NCI-H524 (cell line): ENCODE data around the gene KRT2.
A peak's percentile ranks its signal among the peaks of the same experiment; 100 is the strongest.

Experiments
- DNase-seq, 2 experiments: peaks; one replicate each; lab custom pipeline; 2025; lab: John Stamatoyannopoulos, UW

Gene KRT2

GRCh38 chr12:52651726-52652261, at the start of gene KRT2:
TSS of gene KRT2 (minus strand) at chr12:52652211. CDS start at chr12:52652142, 69 bp downstream.
- DNase-seq = no peak

DNA sequence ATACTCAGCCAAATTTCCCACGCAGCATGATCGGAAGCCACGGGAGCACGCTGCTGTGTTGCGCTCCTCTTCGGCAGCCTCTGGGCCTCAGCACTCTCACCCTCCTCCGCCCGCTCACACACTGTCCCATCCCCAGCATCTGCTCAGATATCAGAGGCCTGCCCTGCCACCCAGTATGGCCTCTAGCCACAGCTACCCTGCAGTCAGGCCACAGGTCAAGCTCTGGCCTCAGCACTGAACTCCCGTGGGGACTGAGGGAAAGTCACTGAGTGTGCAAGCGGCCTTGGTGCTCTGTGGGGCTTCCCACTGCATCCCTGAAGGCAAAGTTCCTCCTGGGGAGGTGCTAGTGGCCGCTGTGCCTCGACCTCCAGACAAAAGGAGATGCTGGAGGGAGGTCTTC, 49.3 kb upstream of the KRT2 start:
- no peak for DNase-seq

- DNase-seq = no peak
These were observed 47.9 kb upstream of the KRT2 start for GRCh38 chr12:52699960-52700359.

DNA sequence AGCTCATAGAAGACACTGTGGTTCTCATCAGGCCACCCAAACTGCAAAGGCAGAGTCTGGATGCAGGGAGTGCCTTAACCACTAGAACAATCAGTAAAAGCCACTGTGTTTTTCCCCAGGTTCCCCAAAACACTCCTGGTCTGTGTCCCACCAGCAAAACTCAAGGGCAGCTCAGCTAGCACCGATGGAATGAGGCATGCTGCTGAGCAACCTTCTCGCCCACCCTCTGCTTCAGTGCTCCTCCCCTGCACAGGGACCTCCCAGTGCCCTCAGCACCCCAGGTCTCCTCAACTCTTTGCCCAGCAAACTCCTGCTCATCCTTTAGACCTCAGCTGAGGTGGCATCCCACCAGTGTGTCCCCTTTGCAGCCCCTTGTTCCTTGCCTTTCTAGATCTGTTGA, 47.4 kb upstream of the KRT2 start:
- no peak for DNase-seq

GRCh38 chr12:52698651-52699340, 46.8 kb upstream of the KRT2 start:
- DNase-seq = no peak

GRCh38 chr12:52697058-52697582, 45.1 kb upstream of the KRT2 start:
- DNase-seq = no peak

GRCh38 chr12:52696588-52696987, 44.6 kb upstream of the KRT2 start:
- no peak for DNase-seq

GRCh38 chr12:52695039-52695438, 43.0 kb upstream of the KRT2 start:
- DNase-seq = no peak

DNA sequence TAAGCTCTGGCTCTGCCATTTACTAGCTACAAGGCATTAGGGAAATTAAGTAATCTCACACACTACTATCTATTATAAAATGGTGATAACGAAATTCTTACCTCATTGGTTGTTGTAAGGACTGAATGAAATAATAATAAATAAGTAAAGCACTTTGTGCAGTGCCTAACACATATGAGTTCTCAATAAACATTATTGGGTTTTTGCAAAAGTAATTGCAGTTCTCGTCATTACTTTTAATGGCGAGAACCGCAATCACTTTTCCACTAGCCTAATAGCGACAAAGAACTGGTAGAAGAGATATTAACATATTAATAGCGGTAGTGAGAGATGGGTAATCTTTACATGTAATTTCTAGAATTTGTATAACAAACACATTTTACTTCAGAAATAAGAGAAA, 42.1 kb upstream of the KRT2 start:
- no peak for DNase-seq

DNA sequence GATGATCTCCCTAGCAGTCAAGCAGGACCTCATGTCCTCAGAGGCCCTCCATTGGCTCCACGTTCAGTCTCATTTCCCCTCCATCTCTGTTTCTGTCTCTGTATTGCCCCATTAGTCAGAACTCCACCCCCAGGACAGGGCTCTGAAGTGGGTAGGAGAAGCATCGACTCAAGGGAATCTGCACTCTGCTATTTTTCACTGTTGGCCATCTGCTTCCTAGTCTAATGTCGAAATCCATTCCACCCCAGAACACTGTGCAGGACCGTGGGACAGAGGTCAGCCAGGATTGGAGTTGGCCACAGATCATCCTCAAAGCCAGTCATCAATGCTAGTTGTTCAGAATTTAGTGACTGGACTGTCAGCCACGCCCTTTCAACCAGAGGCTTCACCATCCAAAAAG, 41.2 kb upstream of the KRT2 start:
- no peak for DNase-seq

DNA sequence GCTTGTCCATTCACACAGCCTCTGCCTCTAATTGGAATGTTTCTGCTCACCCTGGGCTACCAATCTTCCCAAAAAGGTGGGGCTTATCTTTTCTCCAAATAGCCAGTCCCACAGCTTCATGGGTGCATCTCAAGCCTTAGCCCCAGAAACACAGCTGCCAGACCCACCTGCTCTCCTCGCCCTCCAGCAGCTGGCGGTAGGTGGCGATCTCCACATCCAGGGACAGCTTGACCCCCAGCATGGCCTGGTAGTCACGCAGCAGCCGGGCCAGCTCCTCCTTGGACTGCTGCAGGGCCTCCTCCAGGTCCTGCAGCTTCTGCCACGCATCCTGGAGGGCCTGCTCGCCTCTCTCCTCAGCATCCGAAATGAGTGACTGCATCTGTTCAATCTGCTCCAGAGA, 40.2 kb upstream of the KRT2 start:
- peak in 1 of 2 experiments; percentile 29 for DNase-seq

DNA sequence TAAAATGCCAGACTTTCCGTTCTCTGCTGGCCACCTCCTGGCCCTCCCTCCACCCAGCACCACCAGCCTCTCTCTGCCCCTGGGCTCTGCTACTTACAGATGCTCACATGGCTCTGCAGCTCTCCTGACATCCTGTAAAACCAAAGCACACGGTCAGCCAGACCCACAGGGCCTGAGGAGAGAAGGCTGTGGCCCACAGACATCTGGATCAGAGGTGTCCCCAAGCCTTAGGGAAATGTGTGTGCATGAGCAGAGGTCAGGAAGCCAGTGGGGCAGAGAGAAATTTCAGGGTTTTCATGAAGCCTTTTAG, 39.8 kb upstream of the KRT2 start:
- DNase-seq = no peak

DNA sequence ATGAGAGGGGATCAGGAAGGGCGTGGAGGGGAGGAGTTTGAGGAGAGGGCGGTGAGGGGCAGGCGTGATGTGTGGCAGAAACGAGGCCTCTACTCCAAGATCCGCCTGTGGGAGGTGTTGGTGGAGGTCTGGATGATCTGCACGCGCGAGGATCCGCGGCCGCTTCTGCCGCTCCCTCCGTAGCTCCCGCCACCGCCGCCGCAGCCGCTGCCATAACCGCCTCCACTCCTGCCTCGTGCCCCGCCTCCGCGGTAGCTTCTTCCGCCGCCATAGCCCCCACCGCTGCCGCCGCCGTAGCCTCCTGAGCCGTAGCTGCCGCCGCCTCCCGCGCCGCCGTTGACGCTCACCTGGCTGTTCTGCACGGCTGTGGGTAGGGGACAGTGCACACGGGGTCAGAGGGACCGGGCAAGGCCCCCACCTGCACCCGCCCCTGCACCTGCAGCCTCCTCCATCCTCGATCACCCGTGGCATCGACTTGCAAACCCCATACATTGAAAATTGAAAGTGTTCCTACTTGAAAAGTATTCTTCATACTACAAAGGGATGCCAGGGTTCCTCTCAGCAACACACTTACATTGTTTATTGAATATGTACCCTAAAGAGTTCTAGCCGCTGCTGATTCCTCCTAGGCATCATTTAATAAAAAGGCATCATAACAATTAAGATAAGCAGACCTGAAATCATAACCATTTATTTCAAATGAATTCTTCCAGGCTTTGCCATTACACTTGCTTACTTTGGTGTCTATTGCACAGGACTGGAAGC, 39.2 kb upstream of the KRT2 start:
- peak in 1 of 2 experiments; percentile 14 for DNase-seq

DNA sequence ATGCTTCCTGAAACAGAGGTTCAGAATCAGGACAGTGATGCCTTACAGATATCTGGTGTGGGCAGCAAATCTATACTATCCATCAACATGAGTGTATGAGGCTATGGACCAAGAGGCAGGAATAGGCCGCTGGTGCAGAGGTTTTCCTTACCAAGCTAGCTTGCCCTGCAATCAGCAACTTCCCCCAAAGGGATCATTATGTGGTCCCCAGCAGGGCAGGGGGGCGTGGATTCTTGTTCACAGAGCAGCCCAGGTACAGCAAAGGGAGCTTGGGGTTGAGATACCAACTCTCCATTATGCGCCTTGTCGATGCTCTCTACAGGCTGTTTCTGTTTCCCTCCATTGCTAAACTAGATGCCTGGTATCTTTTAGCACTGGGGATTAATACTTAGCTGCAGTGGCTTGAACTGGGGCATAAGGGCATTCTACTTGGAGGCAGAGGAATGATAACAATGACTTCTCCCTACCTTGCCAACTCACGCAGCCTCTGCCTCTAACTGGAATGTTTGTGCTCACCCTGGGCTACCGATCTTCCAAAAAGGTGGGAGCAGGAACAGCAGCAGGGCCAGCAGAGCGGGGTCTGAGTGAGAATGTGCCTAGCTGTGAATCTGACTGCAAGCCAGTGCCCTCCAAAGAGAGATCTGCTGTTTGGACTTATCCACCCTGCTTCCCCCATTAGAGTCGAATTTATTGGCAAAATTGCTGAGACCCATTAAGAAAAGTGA, 38.5 kb upstream of the KRT2 start:
- DNase-seq = no peak

GRCh38 chr12:52689936-52690335, 37.9 kb upstream of the KRT2 start:
- DNase-seq = no peak

- DNase-seq = no peak
These were observed 37.2 kb upstream of the KRT2 start for GRCh38 chr12:52689239-52689638.

DNA sequence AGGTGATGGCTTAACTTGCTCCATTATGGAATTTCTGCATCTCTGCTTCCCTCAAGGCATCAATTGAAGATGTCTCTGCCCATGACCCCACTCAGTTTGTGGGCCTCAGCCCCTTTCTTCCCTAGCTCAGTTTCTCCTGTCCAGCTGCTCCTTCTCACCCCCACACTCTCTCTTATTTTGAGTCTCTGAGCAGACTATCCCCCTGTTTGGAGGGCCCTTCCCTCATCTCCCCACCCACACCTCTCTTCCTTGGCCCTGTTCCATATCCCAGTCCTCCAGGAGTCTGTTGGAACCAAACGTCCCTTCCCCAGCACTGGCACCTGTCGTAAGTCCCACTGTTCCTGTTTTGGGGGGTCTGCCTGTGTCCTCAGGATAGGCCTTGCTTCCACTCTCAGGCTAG, 36.5 kb upstream of the KRT2 start:
- DNase-seq = no peak

DNA sequence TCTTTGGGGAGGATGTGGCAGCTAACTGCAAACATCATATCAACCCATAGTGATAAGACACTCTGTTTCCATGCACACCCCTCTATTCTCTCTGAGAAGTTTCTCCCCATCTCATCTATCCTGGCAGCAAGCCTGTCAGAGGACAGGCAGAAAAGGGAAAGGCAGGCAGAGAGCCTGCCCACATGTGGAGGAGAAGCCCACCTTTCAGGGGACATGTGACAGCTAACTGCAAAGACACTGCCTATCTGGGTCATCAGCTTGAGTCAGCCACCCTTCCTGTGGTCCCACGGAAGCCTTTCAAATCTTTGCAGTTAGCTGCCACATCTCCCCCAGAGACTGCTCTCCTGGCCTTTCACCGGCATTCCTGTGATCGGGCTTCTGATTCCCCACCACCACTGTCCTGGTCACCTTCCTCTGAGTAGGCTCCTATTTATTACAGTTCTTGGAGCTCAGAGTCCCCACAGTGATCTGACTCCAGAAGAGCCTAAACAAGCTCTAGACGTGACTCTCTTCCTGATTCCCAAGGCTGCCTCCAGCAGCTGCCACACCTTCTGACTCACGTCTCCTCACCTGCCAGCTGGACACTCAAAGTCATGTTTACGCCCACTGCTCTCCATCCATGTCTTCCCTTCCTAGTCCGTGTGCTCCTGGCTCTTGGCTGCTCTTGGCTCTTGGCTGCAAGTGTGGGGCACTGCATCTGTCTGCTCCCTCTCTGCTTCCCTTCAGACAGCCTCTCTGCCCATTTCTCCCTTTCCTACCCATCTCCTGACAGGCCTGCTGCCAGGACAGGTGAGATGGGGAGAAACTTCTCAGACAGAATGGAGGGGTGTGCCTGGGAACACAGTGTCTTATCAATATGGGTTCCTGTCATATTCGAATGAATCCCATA, 35.7 kb upstream of the KRT2 start:
- peak in 1 of 2 experiments; percentile 18 for DNase-seq

DNA sequence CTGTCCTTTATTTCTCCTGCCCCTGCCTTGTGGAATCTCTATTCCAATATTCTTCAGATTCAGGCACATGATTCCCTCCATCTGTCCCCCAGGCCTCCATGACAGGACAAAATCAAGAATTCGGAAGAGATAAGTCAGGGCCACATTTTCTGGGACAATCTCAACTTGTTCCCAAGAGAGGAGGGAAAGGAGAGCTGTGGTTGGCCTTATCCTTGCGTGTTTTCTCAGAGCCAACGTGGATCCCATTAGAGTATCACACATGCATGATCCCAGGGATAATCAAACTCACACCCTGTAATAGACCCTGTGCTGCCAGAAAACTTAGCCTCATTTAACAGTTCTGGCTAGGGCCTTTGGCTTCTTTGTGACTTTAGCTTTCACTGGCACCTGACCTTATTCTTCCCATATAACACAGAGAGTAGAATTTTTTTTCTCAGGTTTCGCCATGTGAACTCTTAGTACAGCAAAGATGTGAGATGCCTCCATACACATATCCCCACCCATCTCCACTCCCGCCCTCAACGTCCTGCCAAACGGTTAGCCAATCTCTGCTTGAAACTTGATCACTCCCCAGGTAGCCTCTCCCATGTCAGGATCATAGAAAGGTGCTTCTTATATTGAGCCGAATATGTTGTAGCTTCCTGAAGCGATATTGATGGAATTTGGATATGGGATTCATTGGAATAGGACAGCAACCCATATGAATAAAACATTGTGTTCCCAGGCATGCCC, 34.9 kb upstream of the KRT2 start:
- no peak for DNase-seq

DNA sequence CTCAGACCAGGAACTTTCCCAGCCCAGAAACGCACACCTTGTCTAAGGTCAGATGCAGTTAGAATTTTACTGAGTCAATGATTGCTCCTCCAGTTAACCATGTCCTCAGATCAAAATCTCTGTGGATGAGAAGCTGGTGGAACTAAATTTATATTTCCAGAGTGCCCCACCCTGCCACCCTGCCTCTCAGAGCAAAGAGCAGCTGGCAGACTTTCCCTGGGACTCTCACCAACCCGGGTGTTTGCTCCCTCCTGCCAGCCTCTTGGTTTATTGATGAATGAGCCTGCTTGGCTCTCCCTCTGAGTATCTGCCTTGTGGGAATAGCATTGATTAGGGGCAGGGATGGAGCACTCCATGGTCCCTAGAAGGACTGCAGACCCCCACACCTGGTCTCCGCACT, 34.1 kb upstream of the KRT2 start:
- DNase-seq = no peak

- no peak for DNase-seq
These were observed 33.4 kb upstream of the KRT2 start for GRCh38 chr12:52685406-52685890.
